Measurements from ENCODE around the gene VPS16.
A peak's percentile ranks its signal among the peaks of the same experiment; 100 is the strongest.

Gene VPS16

DNA sequence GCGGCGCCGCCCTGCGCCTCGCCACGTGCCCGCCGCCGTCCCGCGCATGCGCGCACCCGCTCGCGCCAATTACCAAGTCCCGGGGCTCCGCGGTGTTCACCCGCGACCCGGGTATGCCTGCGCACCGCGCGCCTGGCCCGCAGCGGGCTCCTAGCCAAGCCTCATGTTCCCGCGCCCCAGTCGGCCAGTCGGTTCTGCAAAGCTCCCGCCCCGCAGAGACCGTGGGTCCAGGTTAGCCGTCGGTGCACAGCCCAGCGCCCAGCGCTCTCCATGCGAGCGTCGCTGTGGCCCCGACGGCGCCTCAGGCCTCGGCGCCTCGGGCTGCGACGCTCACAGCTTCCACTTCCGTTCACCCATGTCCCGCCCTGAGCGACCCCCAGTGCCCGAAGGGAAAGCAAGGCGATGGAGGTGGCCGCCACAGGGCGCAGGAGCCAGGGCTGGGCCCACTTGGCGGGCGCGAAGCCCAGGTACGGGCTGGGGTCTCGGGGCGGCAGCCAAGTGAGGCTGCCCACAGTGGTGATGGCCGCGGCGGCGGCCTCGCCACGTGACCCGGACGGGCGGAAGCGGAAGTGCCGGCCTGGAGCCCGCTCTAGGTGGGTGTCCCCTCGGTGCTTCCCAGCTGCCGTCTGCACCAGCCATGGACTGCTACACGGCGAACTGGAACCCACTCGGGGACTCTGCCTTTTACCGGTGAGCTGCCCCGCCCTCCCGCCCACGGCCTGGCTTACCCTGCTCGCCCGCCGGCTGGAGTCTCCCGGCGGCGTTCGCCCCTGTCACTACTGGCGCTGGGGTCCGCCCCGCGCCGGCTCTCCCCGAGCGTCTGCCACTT is at the start of gene VPS16, which contains the start of gene PCED1A:
VPS16 (plus strand) TSS at position 608 of the 829 bp plus-strand sequence; CDS start at position 638, 30 bp downstream.
PCED1A (minus strand) TSS at position 518 of the 829 bp plus-strand sequence. CDS start 743 bp downstream, outside the sequence.
- peak within 1 kb of the TSS; percentile 85 for H3K4me3 ChIP-seq (ENCODE audit: low read depth, low read length)
- TF ChIP-seq, protein P1, sequence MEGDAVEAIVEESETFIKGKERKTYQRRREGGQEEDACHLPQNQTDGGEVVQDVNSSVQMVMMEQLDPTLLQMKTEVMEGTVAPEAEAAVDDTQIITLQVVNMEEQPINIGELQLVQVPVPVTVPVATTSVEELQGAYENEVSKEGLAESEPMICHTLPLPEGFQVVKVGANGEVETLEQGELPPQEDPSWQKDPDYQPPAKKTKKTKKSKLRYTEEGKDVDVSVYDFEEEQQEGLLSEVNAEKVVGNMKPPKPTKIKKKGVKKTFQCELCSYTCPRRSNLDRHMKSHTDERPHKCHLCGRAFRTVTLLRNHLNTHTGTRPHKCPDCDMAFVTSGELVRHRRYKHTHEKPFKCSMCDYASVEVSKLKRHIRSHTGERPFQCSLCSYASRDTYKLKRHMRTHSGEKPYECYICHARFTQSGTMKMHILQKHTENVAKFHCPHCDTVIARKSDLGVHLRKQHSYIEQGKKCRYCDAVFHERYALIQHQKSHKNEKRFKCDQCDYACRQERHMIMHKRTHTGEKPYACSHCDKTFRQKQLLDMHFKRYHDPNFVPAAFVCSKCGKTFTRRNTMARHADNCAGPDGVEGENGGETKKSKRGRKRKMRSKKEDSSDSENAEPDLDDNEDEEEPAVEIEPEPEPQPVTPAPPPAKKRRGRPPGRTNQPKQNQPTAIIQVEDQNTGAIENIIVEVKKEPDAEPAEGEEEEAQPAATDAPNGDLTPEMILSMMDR (IDR thresholded peaks at IDR 0.05; ENCODE audit: borderline replicate concordance, insufficient read depth, low read depth, low read length): no peak

DNA sequence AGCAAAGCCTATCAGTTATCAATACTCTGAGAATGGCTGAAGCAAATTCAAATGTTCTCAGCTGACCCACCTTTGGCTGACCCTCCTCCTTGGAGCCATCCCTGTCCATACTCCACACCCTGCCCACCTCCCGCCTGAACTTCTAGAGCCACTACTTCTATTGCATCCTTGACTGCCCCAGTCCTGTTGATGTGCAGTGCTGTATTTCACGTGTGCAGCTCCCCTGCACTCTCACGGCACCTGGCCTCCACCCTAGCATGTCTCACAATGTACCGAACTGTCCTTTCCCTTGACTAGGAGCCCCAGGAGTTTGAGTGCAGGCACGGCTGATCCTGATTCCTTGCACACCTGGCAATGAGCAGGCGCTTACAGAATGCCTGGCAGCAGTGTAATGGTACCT is 47.1 kb upstream of the VPS16 start:
- H3K4me3 ChIP-seq (ENCODE audit: low read depth, low read length): no peak overlapping the region
- TF ChIP-seq, protein P1 (IDR thresholded peaks at IDR 0.05; ENCODE audit: borderline replicate concordance, insufficient read depth, low read depth, low read length): no peak

DNA sequence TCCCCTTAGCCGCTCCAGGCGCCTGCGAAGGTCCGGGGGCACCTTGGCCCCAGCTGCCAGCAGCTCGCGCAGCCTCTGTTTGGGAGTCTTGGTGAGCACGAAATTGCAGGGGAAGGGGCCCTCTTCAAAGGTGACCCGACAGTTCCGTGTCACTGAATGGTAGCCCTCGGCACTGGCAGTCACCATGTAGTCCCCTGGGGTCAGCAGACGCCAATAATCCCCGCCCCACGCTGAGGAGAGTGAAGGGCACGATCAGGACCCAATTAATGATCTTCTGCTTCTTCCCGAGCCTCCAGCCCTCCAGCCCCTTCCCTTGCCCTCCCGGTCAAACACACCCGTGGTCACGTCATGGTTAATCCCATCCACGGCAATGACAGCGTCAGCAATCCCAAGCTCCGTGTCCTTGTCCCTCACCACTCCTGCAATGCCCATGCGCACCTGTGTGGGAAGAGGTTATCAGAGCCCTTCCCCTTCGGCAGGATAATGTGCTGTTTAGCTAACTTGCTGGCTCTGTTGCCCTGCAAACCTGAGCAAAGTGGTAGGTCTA is 46.3 kb upstream of the VPS16 start:
- no peak overlapping the region for H3K4me3 ChIP-seq (ENCODE audit: low read depth, low read length)
- TF ChIP-seq, protein P1 (IDR thresholded peaks at IDR 0.05; ENCODE audit: borderline replicate concordance, insufficient read depth, low read depth, low read length): no peak

DNA sequence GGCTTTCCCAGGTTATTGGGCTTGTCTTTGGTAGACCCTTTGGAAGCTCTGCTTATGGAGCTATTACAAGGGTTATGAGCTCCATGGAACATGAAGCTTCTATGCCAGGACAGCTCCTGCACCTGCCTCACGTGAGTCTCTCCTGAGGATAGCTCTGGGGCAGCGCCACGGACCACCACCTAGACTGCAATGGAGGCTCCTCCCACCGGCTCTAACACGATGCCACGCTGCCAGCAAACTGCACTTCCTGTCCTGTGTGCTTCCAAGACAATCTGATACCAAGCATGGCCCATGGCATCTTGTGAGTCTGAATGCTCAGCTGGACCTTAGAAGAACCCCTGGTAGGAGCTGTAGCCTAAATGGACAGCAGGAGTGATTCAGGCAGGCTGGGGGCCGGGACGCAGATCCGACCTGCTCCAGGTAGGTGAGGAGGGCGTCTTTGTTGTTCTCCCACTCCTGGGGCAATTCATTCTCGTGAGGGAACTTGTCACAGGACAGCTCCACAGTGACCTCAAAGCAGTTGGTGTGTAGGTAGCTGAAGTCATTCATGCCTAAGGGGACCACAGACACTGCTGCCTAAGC is 45.6 kb upstream of the VPS16 start:
- no peak overlapping the region for H3K4me3 ChIP-seq (ENCODE audit: low read depth, low read length)
- TF ChIP-seq, protein P1 (IDR thresholded peaks at IDR 0.05; ENCODE audit: borderline replicate concordance, insufficient read depth, low read depth, low read length): no peak

DNA sequence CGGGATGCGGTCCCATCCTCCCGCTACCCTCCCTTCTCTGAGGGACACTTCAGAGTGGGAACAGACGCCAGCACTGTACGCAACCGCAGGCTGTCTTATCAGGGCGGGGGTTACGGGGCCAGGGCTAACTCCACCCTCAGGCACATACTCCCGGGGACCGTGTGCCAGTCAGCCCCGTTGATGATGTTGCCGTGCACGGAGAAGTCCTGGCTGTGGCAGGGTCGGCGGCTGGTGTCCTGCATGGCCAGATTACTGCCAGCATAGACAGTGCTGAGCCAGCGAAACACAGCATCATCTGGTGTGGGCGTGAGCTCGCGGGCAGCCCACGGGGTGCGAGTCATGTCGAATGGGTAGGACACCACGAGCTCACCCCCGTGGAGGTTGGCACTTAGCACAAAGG is 45.1 kb upstream of the VPS16 start:
- TF ChIP-seq, protein P1 (IDR thresholded peaks at IDR 0.05; ENCODE audit: borderline replicate concordance, insufficient read depth, low read depth, low read length): no peak
- H3K4me3 ChIP-seq (ENCODE audit: low read depth, low read length): no peak overlapping the region

DNA sequence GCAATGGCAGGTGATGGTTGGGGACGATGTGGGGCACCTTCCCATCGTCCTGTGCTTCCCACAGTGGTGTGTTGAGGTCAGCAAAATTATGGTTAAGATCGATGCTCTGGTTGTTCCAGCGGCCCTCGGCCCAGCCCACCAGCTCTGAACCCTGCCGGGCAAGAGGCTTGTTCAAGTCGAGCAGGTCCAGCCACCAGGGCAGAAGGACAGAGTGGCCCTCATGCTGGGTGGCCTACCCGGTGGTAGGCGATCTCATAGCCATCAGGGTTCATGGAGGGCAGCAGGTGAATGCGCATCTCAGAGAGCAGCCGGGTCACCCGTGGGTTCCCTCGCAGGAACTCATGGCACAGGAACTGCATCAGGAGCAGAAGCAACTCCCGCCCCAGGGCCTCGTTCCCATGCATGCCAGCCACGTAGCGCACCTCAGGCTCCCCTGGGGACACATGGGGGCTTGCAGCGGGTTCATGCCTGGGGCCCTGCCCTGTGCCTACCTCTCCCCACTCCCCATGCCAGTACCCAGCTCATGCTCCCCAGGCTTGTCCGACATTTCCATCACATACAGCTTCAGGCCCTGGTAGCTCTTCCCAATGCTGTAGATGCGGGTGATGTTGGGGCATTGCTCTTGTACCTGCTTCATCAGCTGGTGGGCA is 44.4 kb upstream of the VPS16 start:
- TF ChIP-seq, protein P1 (IDR thresholded peaks at IDR 0.05; ENCODE audit: borderline replicate concordance, insufficient read depth, low read depth, low read length): no peak
- no peak overlapping the region for H3K4me3 ChIP-seq (ENCODE audit: low read depth, low read length)

Measured in GM12875 (cell line).